ENCODE results near the gene MAD1L1. TPM values are rescaled to one million over a fixed set of nuclear protein-coding genes. Genes with fewer than 3 reads are reported as not detected.

Gene MAD1L1
- total RNA-seq, 1 donor from 2014 or later, result 53.8 TPM

DNA sequence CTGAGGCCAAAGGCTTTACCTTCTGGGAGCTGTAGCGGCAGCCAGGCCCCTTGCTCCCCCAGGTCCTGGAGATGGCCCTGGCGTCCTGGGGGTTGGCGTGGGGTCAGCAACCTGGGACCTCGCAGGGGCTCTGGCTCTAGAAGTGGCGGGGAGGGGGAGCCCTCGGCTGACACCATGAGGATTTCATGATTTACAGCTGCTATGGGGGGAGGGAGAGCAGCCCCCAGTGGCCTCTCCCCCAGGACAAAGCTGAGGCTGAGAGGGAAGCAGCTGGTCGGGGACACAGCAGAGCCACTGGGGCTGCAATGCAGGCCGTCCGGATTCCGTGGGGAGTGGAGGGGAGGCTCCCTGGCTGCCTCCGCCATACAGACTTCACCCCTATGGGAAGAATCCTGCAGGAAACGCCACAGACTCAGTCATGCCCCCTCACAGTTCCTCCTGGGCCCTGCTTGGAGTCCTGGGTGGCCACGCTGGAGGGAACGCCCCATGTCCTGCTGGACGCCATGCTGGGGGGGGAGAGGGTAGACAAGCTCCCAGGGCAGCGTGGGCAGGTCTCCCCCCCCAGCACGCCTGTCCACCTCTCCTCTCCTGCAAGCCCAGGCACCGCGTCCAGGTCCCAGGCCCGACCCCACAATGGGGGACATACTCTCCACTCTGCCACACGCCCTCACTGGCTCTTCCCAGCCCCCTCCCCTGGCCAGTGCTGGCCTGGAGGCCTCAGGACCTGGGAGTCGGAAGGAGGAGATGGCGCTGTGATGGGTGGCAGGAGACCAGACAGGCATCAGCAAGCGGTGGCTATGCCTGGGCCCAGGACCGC is 319.1 kb downstream of the MAD1L1 start:
- peaks cover 4% of the 10 kb centered on the region for H3K4me1 Mint-ChIP-seq
- H3K27ac Mint-ChIP-seq (ENCODE audit: unreplicated experiment), result peak overlapping the region; percentile 27
- no peaks in the 10 kb centered on the region for H3K9me3 Mint-ChIP-seq
- no peak for DNase-seq (ENCODE audit: low read depth, low spot score)
- no peak for TF ChIP-seq CTCF (conservative IDR thresholded peaks at IDR 0.05)
- no peak overlapping the region for H3K4me3 Mint-ChIP-seq
- H3K27me3 Mint-ChIP-seq (ENCODE audit: low read depth), result no peaks in the 10 kb centered on the region
- no peaks in the 10 kb centered on the region for H3K36me3 Mint-ChIP-seq (ENCODE audit: low read depth)

DNA sequence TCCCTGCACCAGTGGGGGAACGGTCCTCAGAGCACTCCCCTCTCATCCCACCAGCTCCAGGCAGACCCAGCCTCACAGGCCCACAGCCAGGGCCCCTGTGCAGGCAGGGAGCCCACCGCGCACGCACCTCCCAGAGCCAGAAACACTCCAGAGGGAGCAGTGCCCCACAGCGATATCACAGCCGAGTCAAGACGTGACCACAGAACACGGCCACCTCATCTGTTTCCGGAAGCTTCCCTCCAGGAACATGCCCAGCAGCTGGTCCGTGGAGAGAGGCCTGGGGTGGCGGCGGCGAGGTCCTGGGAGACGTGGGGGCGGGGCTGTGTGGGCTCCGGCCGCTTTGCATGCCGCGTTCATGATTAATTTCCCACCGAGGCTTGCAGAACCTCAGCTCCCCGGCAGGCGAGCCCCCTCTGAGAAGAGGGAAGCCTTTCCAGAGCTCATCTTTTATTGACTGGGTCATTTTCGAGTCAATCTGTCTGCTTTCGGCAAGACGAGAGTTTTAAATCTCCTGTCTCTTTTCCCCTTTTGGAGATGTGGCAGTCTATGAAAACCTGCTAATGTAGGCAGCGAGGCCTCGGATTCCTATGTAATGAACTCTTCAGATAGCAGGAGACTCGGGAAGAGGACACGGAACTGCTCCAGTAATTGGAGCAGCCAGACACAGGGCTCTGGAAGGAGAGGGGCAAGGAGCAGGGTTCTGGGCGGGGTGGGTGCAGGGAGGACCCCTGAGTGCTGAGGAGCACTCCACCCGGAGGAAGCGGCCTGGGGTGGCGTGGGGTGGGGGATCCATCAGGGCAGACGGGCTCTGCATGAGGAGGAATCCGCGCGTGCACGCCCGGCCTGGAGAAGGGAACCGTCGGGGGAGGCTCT is 319.9 kb downstream of the MAD1L1 start:
- peak overlapping the region; percentile 29 for H3K27ac Mint-ChIP-seq (ENCODE audit: unreplicated experiment)
- DNase-seq (ENCODE audit: low read depth, low spot score), result no peak
- no peak for TF ChIP-seq CTCF (conservative IDR thresholded peaks at IDR 0.05)

GRCh38 chr7:1911571-1911970 is 321.2 kb downstream of the MAD1L1 start:
- H3K27me3 Mint-ChIP-seq (ENCODE audit: low read depth), result no peaks in the 10 kb centered on the region
- no peak for TF ChIP-seq CTCF (conservative IDR thresholded peaks at IDR 0.05)
- H3K9me3 Mint-ChIP-seq, result no peaks in the 10 kb centered on the region
- no peaks in the 10 kb centered on the region for H3K36me3 Mint-ChIP-seq (ENCODE audit: low read depth)
- no peak for DNase-seq (ENCODE audit: low read depth, low spot score)
- H3K27ac Mint-ChIP-seq (ENCODE audit: unreplicated experiment), result no peak overlapping the region
- peaks cover 4% of the 10 kb centered on the region for H3K4me1 Mint-ChIP-seq
- H3K4me3 Mint-ChIP-seq, result no peak overlapping the region

More for the DNA sequence above, 319.9 kb downstream of the MAD1L1 start:
- no peaks in the 10 kb centered on the region for H3K27me3 Mint-ChIP-seq (ENCODE audit: low read depth)
- H3K4me3 Mint-ChIP-seq, result no peak overlapping the region
- peaks cover 4% of the 10 kb centered on the region for H3K4me1 Mint-ChIP-seq
- no peaks in the 10 kb centered on the region for H3K36me3 Mint-ChIP-seq (ENCODE audit: low read depth)
- no peaks in the 10 kb centered on the region for H3K9me3 Mint-ChIP-seq

GRCh38 chr7:1910827-1911226 is 321.9 kb downstream of the MAD1L1 start:
- no peak for TF ChIP-seq CTCF (conservative IDR thresholded peaks at IDR 0.05)
- no peaks in the 10 kb centered on the region for H3K9me3 Mint-ChIP-seq
- H3K27ac Mint-ChIP-seq (ENCODE audit: unreplicated experiment), result no peak overlapping the region

GRCh38 chr7:1910081-1910685 is 322.6 kb downstream of the MAD1L1 start:
- TF ChIP-seq CTCF (conservative IDR thresholded peaks at IDR 0.05), result no peak
- DNase-seq (ENCODE audit: low read depth, low spot score), result no peak
- Mint-ChIP-seq H3K36me3 (ENCODE audit: low read depth) (no peaks in the 10 kb centered on the region), H3K9me3 (no peaks in the 10 kb centered on the region), H3K27ac (ENCODE audit: unreplicated experiment) (no peak overlapping the region), H3K4me3 (no peak overlapping the region), H3K27me3 (ENCODE audit: low read depth) (no peaks in the 10 kb centered on the region), H3K4me1 (peaks cover 4% of the 10 kb centered on the region)

More at GRCh38 chr7:1910827-1911226, 321.9 kb downstream of the MAD1L1 start:
- no peak overlapping the region for H3K4me3 Mint-ChIP-seq
- H3K36me3 Mint-ChIP-seq (ENCODE audit: low read depth), result no peaks in the 10 kb centered on the region
- no peaks in the 10 kb centered on the region for H3K27me3 Mint-ChIP-seq (ENCODE audit: low read depth)
- H3K4me1 Mint-ChIP-seq, result peaks cover 4% of the 10 kb centered on the region
- no peak for DNase-seq (ENCODE audit: low read depth, low spot score)

Data from neural crest cell (in vitro differentiated cells).